ENCODE measurements around the gene UBL4B. TPM values are rescaled to one million over a fixed set of nuclear protein-coding genes. Genes with fewer than 3 reads are reported as not detected.

The UBL4B gene
- total and polyA plus RNA-seq, 10 donors: not detected

DNA sequence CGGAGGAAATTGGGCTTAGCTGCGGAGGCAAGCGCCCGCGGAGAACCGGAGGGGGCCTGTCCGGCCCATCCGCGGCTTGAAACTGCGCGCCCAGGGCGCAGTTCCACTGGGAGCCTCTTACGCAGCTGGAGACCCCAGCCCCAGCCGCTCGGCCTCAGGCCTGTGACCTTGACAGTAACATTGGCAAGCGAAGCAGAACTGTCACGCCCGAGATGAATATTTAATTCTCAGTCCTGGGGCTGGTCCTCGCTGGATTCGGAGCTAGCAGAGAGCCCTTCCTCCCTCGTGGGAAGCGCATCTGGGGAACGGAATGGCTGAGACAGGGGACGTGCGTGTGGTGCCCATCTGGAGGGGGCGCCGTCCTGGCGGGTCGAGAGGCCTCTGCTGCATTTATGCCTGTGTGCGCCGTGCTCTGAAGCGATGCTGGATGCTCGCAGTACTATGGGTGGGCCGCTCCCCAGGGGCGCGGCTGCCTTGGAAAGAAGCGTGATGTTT lies 39.0 kb downstream of the UBL4B start:
- H3K4me1 ChIP-seq: peaks cover 0 to 21% (median 19%) of the 10 kb centered on the region in 6 donors
- H3K27me3 ChIP-seq (replicated peaks in 1 of 7): peaks cover 0 to 100% (median 48%) of the 10 kb centered on the region in 7 donors
- intact Hi-C loops (cut with DNase I; ENCODE audit: low total_unique reads): no loop called here
- no peak for TF ChIP-seq POLR2A (IDR thresholded peaks at IDR 0.05)
- TF ChIP-seq POLR2AphosphoS5 (IDR thresholded peaks at IDR 0.05): no peak
- TF ChIP-seq, protein P1, sequence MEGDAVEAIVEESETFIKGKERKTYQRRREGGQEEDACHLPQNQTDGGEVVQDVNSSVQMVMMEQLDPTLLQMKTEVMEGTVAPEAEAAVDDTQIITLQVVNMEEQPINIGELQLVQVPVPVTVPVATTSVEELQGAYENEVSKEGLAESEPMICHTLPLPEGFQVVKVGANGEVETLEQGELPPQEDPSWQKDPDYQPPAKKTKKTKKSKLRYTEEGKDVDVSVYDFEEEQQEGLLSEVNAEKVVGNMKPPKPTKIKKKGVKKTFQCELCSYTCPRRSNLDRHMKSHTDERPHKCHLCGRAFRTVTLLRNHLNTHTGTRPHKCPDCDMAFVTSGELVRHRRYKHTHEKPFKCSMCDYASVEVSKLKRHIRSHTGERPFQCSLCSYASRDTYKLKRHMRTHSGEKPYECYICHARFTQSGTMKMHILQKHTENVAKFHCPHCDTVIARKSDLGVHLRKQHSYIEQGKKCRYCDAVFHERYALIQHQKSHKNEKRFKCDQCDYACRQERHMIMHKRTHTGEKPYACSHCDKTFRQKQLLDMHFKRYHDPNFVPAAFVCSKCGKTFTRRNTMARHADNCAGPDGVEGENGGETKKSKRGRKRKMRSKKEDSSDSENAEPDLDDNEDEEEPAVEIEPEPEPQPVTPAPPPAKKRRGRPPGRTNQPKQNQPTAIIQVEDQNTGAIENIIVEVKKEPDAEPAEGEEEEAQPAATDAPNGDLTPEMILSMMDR (IDR thresholded peaks at IDR 0.05 in 8 of 11, conservative IDR thresholded peaks at IDR 0.05 in 3 of 11): no peak
- no peaks in the 10 kb centered on the region for H3K36me3 ChIP-seq
- WGBS, 5 donors: 9 to 14% (median 12%) methylated on average over 30 to 37 of the region's 37 CpGs
- peak; percentile 27 for DNase-seq
- H3K4me3 ChIP-seq: peak overlapping the region in 5 of 8 donors; percentile 15 to 58 (median 23)
- H3K9me3 ChIP-seq: no peaks in the 10 kb centered on the region
- no peak overlapping the region for H3K27ac ChIP-seq

DNA sequence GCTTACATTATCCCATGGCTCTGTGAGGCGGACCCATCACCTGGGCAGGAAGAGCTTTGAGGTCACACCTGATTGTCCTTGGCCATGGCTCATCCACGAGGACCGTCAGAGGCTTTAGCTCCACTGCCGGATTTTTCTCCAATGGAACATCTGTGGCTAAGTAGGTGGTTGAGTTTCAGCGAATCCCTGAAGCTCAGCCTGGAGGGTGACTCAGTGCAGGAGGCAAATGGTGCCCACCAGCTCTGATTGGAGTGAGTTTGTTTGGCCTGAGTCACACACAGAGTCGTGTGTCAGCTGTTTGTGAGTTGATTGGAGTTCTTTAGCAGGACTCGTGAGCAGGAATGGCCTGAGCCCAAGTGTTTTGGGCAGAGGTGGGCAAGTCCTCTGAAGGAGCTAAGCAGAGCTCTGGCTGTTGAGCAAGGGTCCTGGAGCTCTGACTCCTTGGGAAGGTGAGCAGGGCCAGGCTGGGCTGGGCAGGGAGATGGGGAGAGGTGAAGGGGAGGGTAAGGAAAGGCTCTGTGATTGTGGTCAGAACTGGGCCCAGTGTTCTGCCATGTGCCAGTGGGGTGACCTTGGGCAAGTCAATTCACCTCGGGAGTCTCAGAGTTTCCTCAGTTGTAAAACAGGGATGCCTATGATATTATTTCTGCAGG lies 40.0 kb downstream of the UBL4B start:
- no peak overlapping the region for H3K27ac ChIP-seq
- H3K36me3 ChIP-seq: no peaks in the 10 kb centered on the region
- no peak for TF ChIP-seq POLR2AphosphoS5 (IDR thresholded peaks at IDR 0.05)
- TF ChIP-seq POLR2A (IDR thresholded peaks at IDR 0.05): no peak
- TF ChIP-seq, protein P1 (IDR thresholded peaks at IDR 0.05 in 8 of 11, conservative IDR thresholded peaks at IDR 0.05 in 3 of 11): no peak
- intact Hi-C loops (cut with DNase I; ENCODE audit: low total_unique reads): no loop called here
- H3K4me3 ChIP-seq: no peak overlapping the region
- peaks cover 0 to 100% (median 53%) of the 10 kb centered on the region in 7 donors for H3K27me3 ChIP-seq (replicated peaks in 1 of 7)
- 60 to 72% (median 66%) methylated on average over 8 of the region's 8 CpGs for WGBS, 5 donors
- peak; percentile 56 for DNase-seq
- H3K9me3 ChIP-seq: no peaks in the 10 kb centered on the region
- peaks cover 0 to 21% (median 19%) of the 10 kb centered on the region in 6 donors for H3K4me1 ChIP-seq

DNA sequence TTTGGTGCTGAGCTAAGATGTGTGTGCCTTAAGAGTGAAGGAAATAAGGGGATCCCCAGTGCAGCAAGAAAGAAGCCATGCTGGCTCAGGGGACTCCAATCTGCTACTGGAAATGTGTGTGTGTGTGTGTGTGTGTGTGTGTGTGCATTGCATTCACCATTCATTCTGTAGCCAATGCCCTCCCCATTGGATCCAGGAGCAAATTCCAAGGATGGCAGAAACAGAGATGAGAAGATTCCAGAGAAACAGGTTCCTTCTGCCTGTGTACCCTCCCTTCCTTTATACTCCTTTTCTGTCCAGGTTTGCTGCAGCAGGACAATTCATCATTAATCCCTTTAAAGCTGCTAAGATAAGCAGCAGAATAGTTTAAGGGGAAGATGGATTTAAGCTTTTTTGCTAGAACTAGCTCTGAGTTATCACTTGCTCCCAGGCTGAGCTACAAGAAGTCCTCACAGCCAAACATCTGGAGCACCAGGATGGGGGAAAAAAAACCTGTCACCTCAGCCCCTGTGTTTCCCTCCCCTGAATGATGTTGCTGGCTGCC lies 41.2 kb downstream of the UBL4B start:
- Histone ChIP-seq H3K4me3 (no peak overlapping the region), H3K36me3 (no peaks in the 10 kb centered on the region), H3K4me1 (peaks cover 0 to 21% (median 19%) of the 10 kb centered on the region in 6 donors), H3K27me3 (replicated peaks in 1 of 7) (peaks cover 0 to 99% (median 53%) of the 10 kb centered on the region in 7 donors), H3K9me3 (no peaks in the 10 kb centered on the region), H3K27ac (no peak overlapping the region)
- DNase-seq: peak; percentile 1
- intact Hi-C loops (cut with DNase I; ENCODE audit: low total_unique reads): no loop called here
- TF ChIP-seq POLR2AphosphoS5 (IDR thresholded peaks at IDR 0.05): no peak
- TF ChIP-seq, protein P1 (IDR thresholded peaks at IDR 0.05 in 8 of 11, conservative IDR thresholded peaks at IDR 0.05 in 3 of 11): no peak
- no peak for TF ChIP-seq POLR2A (IDR thresholded peaks at IDR 0.05)

DNA sequence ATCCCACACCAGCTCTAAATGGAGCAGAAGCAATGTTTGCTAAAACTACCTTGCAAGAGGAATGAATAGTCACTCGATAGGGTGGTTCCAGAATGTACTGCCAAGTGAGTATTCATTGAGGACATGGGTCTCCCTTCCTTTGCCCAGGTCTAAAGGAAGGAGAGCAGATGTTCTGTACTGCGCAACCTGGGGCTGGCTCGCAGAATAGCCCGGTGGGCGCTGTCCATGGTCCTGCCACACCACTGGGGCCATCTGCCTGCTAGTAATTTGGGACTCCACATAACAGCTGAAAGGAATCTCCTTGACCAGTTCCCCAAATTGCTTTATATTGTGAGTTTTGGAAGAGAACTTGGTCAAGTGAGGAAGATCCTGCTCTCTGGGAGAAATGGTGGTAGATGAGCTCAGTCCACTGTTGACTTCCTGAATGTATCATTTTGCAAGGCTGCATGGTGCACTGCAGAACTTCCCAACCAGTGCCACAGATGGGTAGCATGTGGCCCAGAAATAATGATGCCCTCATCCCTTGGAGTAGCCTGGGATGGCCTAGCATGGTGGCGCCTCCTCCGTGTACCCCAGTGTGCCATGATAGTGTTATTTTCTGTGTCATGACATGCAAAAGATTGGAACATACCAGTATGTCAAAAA lies 43.8 kb downstream of the UBL4B start:
- DNase-seq: no peak
- Histone ChIP-seq H3K27ac (no peak overlapping the region), H3K4me1 (peaks cover 0 to 11% (median 7%) of the 10 kb centered on the region in 6 donors), H3K9me3 (peaks cover 0 to 4% (median 0%) of the 10 kb centered on the region in 8 donors), H3K27me3 (replicated peaks in 1 of 7) (peaks cover 0 to 88% (median 34%) of the 10 kb centered on the region in 7 donors), H3K4me3 (no peak overlapping the region), H3K36me3 (no peaks in the 10 kb centered on the region)
- intact Hi-C loops (cut with DNase I; ENCODE audit: low total_unique reads): no loop called here
- WGBS, 5 donors: 19 to 35% (median 26%) methylated on average over 7 of the region's 7 CpGs
- no peak for TF ChIP-seq POLR2AphosphoS5 (IDR thresholded peaks at IDR 0.05)

All from spleen (tissue), 11 donors.